T-helper 2 cell treated with Interferon-gamma antibody and Interleukin-4, amounts not matched to agents 5 μg/mL and 100 μg/mL, for 36 hours (primary cell): ENCODE data around the gene IMMP2L.

ENCODE experiments used
- DNase-seq: peaks from one replicate; pipeline ENCODE4 v3.0.0; 2021; ENCODE audit warnings: low spot score
- H3K27ac Mint-ChIP-seq: one replicate; pipeline ENCODE4 v1.8.0; 2021; ENCODE audit warnings: mild to moderate bottlenecking, mixed read lengths
- H3K27me3 Mint-ChIP-seq: one replicate; pipeline ENCODE4 v1.8.0; 2021; ENCODE audit warnings: low read depth, mixed read lengths
- H3K36me3 Mint-ChIP-seq: one replicate; pipeline ENCODE4 v1.8.0; 2021; ENCODE audit warnings: low read depth, mixed read lengths
- H3K4me1 Mint-ChIP-seq: one replicate; pipeline ENCODE4 v1.8.0; 2021; ENCODE audit warnings: low read depth, mixed read lengths
- H3K4me3 Mint-ChIP-seq: one replicate; pipeline ENCODE4 v1.8.0; 2022; ENCODE audit warnings: mild to moderate bottlenecking, moderate library complexity, mixed read lengths
- H3K9me3 Mint-ChIP-seq: one replicate; pipeline ENCODE4 v1.8.0; 2021; ENCODE audit warnings: mixed read lengths

The IMMP2L gene

GRCh38 chr7:111103678-111104274 lies 458.5 kb downstream of the IMMP2L start:
- H3K27me3 Mint-ChIP-seq = no peaks in the 10 kb centered on the region
- no peak for DNase-seq
- no peak overlapping the region for H3K27ac Mint-ChIP-seq
- no peak overlapping the region for H3K4me3 Mint-ChIP-seq
- peaks cover 50% of the 10 kb centered on the region for H3K4me1 Mint-ChIP-seq
- H3K9me3 Mint-ChIP-seq = no peaks in the 10 kb centered on the region
- H3K36me3 Mint-ChIP-seq = peaks cover 70% of the 10 kb centered on the region

GRCh38 chr7:111103136-111103535 lies 459.2 kb downstream of the IMMP2L start:
- H3K36me3 Mint-ChIP-seq = peaks cover 72% of the 10 kb centered on the region

GRCh38 chr7:111101856-111102646 lies 460.2 kb downstream of the IMMP2L start:
- Mint-ChIP-seq H3K4me3 (no peak overlapping the region), H3K27ac (no peak overlapping the region), H3K36me3 (peaks cover 76% of the 10 kb centered on the region)

More at GRCh38 chr7:111103136-111103535, 459.2 kb downstream of the IMMP2L start:
- Mint-ChIP-seq H3K4me1 (peaks cover 55% of the 10 kb centered on the region), H3K4me3 (no peak overlapping the region), H3K27ac (no peak overlapping the region), H3K27me3 (no peaks in the 10 kb centered on the region), H3K9me3 (no peaks in the 10 kb centered on the region)
- DNase-seq = no peak

GRCh38 chr7:111098926-111099250 lies 463.4 kb downstream of the IMMP2L start:
- peaks cover 84% of the 10 kb centered on the region for H3K36me3 Mint-ChIP-seq
- no peaks in the 10 kb centered on the region for H3K9me3 Mint-ChIP-seq
- H3K4me3 Mint-ChIP-seq = peak overlapping the region; percentile 82
- no peaks in the 10 kb centered on the region for H3K27me3 Mint-ChIP-seq
- H3K27ac Mint-ChIP-seq = no peak overlapping the region
- H3K4me1 Mint-ChIP-seq = peaks cover 53% of the 10 kb centered on the region
- no peak for DNase-seq

More at GRCh38 chr7:111101856-111102646, 460.2 kb downstream of the IMMP2L start:
- Mint-ChIP-seq H3K4me1 (peaks cover 55% of the 10 kb centered on the region), H3K9me3 (no peaks in the 10 kb centered on the region), H3K27me3 (no peaks in the 10 kb centered on the region)
- no peak for DNase-seq

GRCh38 chr7:111098011-111098925 lies 464.0 kb downstream of the IMMP2L start:
- peak overlapping the region; percentile 82 for H3K4me3 Mint-ChIP-seq
- DNase-seq = no peak
- H3K36me3 Mint-ChIP-seq = peaks cover 85% of the 10 kb centered on the region
- H3K27me3 Mint-ChIP-seq = no peaks in the 10 kb centered on the region
- peak overlapping the region; percentile 69 for H3K27ac Mint-ChIP-seq
- no peaks in the 10 kb centered on the region for H3K9me3 Mint-ChIP-seq
- peaks cover 47% of the 10 kb centered on the region for H3K4me1 Mint-ChIP-seq

- DNase-seq = no peak
- Mint-ChIP-seq H3K36me3 (peaks cover 88% of the 10 kb centered on the region), H3K9me3 (no peaks in the 10 kb centered on the region), H3K27ac (no peak overlapping the region), H3K4me3 (peak overlapping the region; percentile 100), H3K27me3 (no peaks in the 10 kb centered on the region), H3K4me1 (peaks cover 43% of the 10 kb centered on the region)
Observed at GRCh38 chr7:111096997-111097396, 465.3 kb downstream of the IMMP2L start.

- H3K4me1 Mint-ChIP-seq = peaks cover 41% of the 10 kb centered on the region
- peak overlapping the region; percentile 100 for H3K4me3 Mint-ChIP-seq
- DNase-seq = no peak
- H3K36me3 Mint-ChIP-seq = peaks cover 74% of the 10 kb centered on the region
- H3K27me3 Mint-ChIP-seq = no peaks in the 10 kb centered on the region
- H3K27ac Mint-ChIP-seq = peak overlapping the region; percentile 95
- no peaks in the 10 kb centered on the region for H3K9me3 Mint-ChIP-seq
Observed at GRCh38 chr7:111094419-111094818, 467.9 kb downstream of the IMMP2L start.

- no peaks in the 10 kb centered on the region for H3K9me3 Mint-ChIP-seq
Observed at GRCh38 chr7:111093496-111093895, 468.8 kb downstream of the IMMP2L start.

GRCh38 chr7:111092406-111093236 lies 469.7 kb downstream of the IMMP2L start:
- Mint-ChIP-seq H3K4me3 (peak overlapping the region; percentile 100), H3K4me1 (peaks cover 41% of the 10 kb centered on the region), H3K27ac (peak overlapping the region; percentile 95), H3K27me3 (no peaks in the 10 kb centered on the region), H3K36me3 (peaks cover 59% of the 10 kb centered on the region), H3K9me3 (no peaks in the 10 kb centered on the region)
- DNase-seq = no peak

More at GRCh38 chr7:111093496-111093895, 468.8 kb downstream of the IMMP2L start:
- Mint-ChIP-seq H3K4me1 (peaks cover 42% of the 10 kb centered on the region), H3K27ac (peak overlapping the region; percentile 95), H3K36me3 (peaks cover 66% of the 10 kb centered on the region), H3K27me3 (no peaks in the 10 kb centered on the region), H3K4me3 (peak overlapping the region; percentile 100)
- no peak for DNase-seq

- Mint-ChIP-seq H3K36me3 (peaks cover 54% of the 10 kb centered on the region), H3K27me3 (no peaks in the 10 kb centered on the region), H3K9me3 (no peaks in the 10 kb centered on the region), H3K4me1 (peaks cover 42% of the 10 kb centered on the region), H3K4me3 (peak overlapping the region; percentile 100), H3K27ac (peak overlapping the region; percentile 95)
- DNase-seq = no peak
Observed at GRCh38 chr7:111091593-111092358, 470.5 kb downstream of the IMMP2L start.

- DNase-seq = peak; percentile 53
- H3K36me3 Mint-ChIP-seq = peaks cover 48% of the 10 kb centered on the region
Observed at GRCh38 chr7:111090846-111091245, 471.4 kb downstream of the IMMP2L start, which contains the start of gene LRRN3. Gene LRRN3 (plus strand): TSS chr7:111091127. CDS start chr7:111122773, 31,646 bp downstream.

GRCh38 chr7:111089822-111090426 lies 472.4 kb downstream of the IMMP2L start:
- Mint-ChIP-seq H3K27me3 (no peaks in the 10 kb centered on the region), H3K4me3 (peak overlapping the region; percentile 100), H3K36me3 (peaks cover 46% of the 10 kb centered on the region), H3K27ac (peak overlapping the region; percentile 8), H3K4me1 (peaks cover 44% of the 10 kb centered on the region), H3K9me3 (peaks cover 5% of the 10 kb centered on the region)
- no peak for DNase-seq

More at GRCh38 chr7:111090846-111091245, 471.4 kb downstream of the IMMP2L start, which contains the start of gene LRRN3:
- no peaks in the 10 kb centered on the region for H3K9me3 Mint-ChIP-seq
- H3K27me3 Mint-ChIP-seq = no peaks in the 10 kb centered on the region
- H3K4me1 Mint-ChIP-seq = peaks cover 39% of the 10 kb centered on the region
- H3K4me3 Mint-ChIP-seq = peak within 1 kb of the TSS; percentile 100
- H3K27ac Mint-ChIP-seq = peak within 1 kb of the TSS; percentile 95
